Activated effector memory CD4-positive, alpha-beta T cell treated with Interleukin-2 at 50 U/mL for 16 hours (primary cell): ENCODE results near the gene MMP7.
"Not testable (repeated sequence)": the region's sequence is repeated elsewhere in the genome, so short reads cannot be mapped to it uniquely, and the experiment has no call there.

Experiments used
- DNase-seq: peaks from one replicate; pipeline ENCODE4 v3.0.0-alpha.2; 2020

Gene MMP7

DNA sequence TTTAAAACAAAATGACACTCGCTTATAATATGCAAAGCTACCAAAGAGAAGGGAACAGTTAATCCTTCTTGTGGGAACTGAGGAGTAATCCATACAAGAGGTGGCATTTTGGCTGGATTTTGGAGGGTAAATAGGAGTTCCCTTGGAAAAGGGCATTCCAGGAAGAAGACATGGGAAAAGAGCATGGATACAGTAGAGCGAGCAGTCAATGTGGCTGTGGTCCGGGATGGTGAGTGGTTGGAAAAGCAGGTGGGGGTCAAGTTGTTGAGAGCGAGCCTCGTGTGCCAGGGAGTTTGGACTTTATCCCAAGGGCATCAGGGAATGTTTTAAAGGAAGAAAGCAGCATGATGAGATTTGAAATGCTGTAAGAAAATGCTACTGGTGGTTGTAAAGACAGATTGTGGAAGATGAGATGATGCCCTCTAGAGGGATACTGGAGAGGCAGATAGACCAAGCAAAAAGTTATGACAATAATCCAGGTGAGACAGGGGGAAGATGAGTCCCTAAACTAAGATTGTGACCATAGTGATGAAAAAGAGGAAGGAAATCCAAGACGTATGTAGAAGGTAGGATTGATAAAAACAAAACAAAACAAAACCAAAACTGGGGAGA, 3.8 kb upstream of the MMP7 start:
- DNase-seq = no peak

DNA sequence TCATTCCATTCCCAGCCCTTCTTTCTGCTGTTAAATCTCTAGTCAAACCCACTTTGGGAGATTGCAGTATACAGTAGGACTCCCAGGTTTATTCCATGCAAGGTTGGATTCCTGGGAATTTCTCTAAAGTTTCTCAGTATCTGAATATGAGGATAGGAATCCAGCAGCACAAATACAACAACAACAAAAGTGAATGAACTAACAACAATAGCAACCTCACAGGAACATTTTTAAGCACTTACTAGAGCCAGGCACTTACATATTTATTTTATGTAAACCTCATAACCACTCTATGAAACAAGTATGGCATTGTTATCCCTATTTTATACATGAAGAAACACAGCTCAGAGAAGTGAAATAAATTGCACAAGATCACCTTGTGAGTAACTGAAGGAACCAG, 1.9 kb downstream of the MMP7 start:
- DNase-seq = no peak

DNA sequence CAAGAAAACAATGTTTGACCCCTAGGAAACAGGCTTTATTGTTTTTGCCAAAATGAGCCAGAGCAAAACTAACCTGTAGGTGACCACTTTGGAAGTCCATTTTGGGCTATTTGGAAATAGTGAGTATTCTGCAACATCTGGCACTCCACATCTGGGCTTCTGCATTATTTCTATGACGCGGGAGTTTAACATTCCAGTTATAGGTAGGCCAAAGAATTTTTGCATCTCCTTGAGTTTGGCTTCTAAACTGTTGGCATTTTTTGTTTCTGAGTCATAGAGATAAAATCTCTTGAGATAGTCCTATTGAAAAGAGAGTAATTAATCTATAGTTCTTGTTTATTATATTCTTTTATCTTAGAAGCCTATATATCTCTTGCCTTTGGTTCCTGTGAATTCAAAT, 2.9 kb downstream of the MMP7 start:
- DNase-seq = no peak

DNA sequence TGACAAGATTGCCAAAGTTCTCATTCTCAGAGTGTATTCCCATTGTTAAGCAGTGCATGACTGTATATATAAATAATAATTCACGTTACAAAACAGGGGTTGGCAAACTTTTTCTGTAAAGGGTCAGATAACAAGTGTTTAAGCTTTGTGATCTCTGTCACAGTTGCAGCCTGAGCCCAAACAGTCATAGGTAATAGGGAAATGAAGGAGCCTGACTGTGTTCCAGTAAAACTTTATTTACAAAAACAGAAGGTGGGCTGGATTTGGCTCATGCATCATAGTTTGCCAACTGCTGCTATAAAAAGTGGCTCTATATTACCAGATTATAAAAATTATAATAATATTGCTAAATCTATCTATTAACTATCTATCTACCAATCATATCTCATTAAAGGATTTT, 3.5 kb downstream of the MMP7 start:
- no peak for DNase-seq

DNA sequence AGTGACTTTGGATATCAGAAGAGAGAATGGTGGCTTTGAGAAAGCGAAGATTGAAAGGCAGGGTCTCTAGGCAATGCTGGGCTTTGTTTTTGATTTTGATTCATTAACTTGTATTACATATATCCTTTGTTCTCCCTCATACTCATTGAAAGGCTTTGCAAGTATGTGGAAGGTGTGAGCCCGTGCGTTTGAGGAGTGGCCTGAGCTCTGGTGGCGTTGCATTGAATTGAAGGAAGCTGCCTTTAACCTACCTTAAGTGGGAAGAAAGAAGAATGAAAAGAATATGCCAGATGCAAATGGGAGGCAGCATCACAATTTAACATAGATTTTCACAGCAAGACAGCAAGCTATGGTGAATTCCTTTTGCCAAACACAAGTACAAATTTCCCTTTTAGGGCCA, 6.7 kb downstream of the MMP7 start:
- no peak for DNase-seq

DNA sequence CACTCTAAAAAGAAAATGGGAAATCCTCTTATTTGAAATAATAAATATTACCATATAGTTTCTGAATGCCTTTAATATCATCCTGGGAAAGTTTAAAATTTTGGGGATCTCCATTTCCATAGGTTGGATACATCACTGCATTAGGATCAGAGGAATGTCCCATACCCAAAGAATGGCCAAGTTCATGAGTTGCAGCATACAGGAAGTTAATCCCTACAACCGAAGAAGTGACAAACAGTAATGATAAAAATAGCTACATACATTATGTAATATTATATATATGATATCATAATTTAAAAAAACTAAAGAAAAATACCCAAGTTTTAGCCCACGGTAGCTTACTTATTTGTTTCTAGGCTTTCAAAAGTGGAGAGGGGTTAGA, 7.4 kb downstream of the MMP7 start:
- no peak for DNase-seq

DNA sequence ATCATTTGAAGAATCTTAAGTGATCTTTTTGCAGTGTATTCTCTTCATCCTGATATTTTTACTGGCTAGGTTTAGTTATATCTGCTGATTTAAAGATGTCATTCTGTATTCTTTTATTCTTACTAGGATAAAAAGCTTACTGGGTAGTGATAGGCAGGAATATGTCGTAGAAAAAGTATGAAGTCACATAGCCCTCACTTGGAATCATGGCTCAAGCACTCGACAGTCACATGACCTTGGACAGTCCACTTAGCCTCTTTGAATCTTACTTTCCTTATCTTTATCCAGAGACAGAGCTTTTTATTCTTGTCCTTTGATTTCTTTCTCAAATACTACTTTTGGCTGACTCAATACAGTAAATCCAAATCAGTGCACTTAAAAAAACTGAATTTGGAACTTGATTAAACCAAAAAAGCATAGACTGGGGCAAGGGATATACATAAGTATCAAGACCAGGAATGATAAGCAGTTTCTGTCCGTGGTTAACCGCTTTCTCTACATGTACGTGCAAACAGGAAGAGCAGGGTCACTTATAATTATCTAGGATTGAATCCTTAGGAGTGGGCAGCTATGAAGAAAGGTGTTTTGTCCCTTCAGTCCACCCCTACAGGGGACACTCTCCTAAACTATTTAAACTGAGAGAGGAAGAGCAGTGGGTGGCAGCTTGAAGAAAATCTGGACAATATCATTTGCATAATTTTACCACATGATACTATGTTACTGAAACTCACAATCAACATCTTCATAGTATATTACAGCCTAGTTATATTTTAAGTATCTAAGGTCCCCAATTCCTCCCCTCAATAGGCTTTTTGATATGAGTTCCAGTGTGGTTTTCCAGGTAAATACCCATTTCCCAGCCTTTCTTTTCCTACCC, 8.0 kb downstream of the MMP7 start:
- no peak for DNase-seq

DNA sequence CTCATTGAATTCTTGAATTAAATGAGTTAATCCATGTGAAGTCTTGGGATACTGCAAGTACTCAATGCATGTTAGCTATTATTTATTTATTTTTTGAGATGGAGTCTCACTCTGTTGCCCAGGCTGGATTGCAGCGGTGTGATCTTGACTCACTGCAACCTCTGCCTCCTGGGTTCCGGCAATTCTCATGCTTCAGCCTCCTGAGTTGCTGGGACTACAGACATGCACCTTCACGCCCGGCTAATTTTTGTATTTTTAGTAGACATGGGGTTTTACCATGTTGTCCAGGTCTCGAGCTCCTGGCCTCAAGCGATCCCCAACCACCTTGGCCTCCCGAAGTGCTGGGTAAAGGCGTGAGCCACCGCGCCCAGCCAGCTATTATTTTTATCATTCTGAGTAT, 9.4 kb downstream of the MMP7 start:
- no peak for DNase-seq

DNA sequence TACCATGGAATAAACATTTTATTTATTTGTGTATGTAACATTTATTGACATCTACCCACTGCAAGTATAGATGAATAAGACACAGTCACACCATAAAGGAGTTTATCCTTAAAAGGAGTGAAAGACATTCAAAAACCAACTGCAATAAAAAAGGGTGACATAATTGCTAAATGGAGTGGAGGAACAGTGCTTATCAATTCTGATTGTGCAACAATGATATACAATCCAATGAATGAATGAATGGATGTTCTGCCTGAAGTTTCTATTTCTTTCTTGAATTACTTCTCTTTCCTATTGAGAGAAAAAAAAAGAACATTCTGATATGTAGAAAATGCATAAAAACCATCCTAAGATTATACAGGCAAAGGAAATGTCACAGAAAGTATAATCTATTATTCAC, 10.0 kb downstream of the MMP7 start:
- DNase-seq = no peak

DNA sequence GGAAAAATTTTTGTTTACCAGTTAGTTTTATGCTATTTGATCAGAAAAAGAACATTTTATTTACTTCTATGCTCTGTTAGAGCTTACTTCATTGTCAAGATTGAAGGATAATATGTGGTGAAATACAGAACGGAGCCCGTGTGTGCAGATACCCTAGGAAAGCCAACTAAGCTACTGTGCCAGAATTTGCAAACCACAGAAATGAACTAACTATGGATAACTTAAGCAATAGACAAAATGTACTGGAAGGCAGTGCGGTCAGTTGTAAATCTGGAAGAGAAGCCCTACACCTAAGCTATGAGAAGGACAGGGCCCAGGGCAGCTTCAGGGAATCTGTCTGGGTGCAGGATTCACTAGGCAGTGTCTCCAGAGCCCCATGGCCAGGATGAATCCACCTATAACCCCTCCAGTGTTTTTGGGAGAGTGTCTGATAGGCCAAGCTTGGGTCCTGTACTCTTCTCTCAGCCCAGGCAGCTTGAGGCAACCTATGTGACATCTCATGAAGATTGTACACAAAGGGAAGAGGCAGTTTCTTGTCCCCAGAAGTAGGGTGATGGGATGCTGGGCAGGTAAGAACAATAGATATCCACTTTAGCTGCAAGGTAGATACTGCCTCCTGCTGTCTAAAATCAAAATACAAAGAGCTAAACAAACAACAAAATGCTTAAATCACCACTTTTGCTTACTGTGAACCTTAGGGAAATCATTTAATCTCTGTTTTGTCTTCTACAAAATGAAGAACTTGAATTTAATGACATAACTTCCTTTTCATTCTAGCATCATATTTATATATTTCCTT, 12.1 kb downstream of the MMP7 start:
- DNase-seq = no peak

DNA sequence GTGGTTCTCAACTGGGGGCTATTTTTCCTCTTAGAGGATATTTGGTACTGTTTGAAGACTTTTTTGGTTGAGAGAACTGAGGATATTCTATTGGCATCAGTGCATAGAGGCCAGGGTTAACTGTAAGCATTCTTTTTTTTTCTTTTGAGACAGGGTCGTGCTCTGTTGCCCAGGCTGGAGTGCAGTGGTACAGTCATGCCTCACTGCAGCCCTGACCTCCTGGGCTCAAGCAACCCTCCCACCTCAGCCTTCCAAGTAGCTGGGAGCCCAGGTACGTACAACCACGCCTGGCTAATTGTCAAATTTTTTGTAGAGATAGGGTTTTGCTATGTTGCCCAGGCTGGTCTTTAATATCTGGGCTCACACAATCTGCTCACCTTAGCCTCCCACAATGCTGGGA, 12.9 kb downstream of the MMP7 start:
- DNase-seq = no peak

DNA sequence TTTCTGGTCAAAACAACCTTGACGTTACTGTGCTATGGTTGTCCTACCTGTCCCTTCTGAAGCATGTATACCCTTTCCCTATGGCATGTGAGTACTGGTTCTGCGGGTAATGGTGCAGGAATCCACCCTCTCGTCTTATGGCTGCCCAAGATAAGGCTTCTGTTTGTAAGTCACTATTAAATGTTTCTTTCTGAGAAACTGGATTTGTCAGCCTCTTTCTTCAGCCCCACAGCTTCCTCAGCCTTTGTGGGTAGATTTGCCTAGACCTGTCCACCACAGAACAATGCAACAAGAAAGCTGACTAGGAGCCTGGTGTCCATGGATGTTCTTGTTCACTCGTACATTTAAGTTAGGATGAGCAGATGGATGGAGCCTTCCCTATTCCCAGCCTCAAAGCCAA, 14.4 kb downstream of the MMP7 start:
- DNase-seq = no peak

DNA sequence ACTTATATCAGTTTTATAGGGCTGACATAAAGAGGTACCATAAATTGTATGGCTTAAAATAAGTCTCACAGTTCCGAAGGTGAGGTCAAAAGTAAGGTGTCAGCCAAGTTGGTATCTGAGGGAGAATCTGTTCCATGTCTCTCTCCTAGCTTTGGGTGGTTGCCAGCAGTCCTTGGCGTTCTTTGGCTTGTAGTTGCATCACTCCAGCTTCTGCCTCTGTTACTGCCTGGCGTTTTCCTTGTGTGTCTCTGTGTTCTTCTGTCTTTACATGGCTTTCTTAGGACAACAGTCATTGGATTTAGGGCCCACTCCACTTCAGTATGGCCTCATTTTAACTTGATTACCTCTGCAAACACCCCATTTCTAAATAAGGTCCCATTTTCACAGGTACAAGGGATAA, 16.7 kb downstream of the MMP7 start:
- DNase-seq = no peak

DNA sequence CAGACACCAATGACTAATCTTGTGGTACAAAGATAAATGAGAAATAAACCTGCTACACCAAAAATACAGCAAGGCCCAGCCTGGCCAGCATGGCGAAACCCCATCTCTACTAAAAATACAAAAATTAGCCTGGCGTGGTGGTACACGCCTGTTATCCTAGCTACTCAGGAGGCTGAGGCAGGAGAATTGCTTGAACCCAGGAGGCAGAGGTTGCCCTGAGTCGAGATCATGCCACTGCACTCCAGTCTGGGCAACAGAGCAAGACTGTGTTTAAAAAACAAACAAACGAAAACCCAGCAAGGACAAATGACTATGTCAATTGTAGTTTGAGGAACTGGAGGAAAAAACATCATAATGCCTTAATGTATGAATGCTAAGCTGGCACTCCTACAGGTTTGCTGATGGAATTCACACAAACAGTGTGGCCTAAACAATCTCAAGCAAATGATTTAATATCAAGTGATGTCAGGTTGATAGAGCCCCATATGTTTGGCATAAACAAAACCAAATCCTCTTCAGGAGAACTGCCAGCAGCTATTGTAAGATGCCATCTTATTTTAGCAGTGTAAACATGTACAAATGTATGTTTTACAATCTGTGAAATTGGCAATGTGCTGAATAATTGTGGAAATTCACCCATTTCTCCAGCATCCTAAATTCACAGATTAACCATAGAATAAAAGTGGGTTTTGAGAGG, 20.0 kb downstream of the MMP7 start:
- DNase-seq = no peak

DNA sequence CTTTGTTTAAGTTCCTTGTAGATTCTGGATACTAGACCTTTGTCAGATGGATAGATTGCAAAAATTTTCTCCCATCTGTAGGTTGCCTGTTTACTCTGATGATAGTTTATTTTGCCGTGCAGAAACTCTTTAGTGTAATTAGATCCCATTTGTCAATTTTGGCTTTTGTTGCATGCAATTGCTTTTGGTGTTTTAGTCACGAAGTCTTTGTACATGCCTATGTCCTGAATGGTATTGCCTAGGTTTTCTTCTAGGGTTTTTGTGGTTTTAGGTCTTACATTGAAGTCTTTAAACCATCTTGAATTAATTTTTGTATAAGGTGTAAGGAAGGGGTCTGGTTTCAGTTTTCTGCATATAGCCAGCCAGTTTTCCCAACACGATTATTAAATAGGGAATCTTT, 27.7 kb downstream of the MMP7 start:
- not testable (repeated sequence) for DNase-seq

DNA sequence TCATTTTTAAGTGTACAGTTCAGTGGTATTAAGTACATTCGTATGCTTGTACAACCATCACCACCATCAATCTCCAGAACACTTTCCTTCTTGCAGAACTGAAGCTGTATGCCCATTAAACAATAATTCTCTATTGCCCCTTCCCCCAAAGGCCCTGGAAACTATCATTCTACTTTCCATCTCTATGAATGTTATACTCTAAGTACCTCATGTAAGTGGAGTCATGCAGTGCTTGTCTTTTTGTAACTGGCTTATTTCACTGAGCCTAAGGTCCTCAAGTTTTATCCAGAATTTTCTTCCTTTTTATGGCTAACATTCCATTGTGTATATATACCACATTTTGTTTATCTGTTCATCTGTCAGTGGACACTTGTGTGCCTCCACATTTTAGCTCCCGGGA, 29.7 kb downstream of the MMP7 start:
- no peak for DNase-seq

DNA sequence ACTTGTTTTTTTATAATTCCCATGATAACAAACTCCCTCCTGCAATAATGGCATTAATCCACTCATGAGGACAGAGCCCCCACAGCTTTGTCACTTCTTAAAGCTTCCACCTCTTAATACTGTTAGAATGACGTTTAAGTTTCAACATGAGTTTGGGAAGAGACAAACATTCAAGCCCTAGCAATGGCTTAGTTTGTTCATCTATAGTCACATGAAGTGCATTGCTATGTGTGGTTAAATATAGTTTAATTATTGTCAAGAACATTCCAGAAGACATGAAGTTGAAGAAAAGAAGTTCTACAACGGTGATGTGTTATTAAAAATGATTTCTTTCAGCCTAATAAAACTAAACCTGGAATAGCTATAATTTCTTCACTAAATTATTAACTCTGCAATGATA, 30.6 kb downstream of the MMP7 start:
- DNase-seq = no peak

DNA sequence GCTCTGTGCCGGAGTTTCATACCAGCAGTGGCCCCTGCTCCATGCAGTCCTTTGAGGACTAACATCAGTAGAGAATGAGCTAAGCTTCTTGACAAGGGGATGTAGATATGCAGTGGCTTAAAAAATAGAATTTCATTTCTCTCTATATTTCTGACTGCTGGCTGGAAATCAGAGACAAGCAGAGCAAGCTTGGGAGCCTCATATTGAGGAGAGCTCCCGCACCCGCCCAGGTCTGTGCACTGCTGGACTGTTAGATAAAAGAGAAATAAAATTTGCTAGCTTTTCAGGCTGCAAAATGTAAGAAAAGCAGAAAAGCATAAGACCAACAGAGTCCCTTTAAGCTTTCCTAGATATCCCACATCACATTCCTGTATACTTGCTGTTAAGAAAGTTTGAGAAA, 31.4 kb downstream of the MMP7 start:
- DNase-seq = no peak

DNA sequence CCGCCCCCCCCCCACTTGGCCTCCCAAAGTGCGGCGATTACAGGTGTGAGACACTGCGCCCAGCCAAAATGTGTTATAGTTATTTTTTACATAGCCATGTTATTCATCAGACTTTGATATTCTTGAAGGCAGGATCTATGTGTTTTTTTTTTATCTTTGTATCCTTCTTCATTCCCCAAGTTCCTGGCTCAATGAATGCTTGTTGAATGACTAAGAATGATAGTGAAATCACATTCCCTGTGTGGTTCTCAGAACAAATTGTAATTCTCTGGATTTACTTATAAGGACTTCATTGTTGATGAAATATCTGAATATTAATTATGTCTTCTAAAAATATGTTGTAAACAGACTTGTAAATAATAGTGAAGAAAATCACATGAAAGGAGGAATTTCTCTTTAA, 33.5 kb downstream of the MMP7 start:
- no peak for DNase-seq

DNA sequence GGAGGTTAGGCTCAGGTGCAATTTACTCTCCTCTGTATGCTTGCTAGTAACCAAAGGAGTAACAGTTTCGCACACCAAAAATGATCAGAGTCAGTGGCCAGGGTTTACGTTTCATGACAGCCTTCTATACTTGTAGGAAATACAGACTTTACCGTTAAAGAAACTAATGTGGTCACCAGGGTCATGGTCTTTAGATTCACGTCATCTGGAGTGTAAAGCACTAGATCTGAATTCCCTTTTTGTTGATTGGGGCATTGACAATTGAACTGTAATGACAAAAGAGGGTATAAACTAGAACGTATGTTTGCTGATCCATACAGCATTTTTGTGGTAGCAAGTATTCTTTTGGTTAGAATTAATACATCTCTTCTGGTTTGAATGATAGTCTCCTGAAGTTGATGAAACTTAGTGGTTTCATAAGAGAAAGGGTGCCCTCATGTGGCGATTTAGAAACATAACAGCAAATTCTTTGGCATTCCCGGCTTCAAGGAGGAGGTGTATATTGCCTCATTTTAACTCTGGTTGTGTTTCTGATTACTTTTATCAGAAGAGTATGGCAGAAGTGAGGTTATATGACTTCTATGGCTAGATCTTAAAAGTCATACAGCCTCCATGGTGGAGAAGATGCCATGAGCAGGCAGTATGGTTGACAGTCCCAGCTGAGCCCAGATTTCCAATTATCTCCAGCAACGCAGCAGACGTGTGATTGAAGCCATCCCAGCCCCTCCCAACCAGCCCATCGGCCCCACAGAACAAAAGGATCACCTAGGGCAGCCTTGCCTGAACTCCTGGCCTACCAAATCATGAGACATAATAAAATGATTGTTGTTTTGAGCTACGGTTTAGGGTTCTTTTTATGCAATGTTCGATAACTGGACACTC, 35.1 kb downstream of the MMP7 start:
- no peak for DNase-seq

DNA sequence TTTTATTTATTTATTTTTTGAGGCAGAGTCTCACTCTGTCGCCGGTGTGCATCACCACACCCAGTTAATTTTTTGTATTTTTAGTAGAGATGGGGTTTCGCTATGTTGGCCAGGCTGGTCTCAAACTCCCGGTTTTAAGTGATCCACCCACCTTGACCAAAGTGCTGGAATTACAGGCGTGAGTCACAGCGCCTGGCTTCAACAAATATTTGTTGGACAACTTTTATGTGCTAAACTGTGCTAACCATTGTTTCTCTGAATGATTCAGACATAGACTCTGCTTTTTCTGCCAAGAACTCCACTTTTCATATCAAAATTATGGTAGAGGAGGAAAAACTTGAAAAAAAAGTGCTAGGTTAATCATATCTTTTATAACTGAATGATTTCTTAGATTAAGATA, 36.3 kb downstream of the MMP7 start:
- no peak for DNase-seq

DNA sequence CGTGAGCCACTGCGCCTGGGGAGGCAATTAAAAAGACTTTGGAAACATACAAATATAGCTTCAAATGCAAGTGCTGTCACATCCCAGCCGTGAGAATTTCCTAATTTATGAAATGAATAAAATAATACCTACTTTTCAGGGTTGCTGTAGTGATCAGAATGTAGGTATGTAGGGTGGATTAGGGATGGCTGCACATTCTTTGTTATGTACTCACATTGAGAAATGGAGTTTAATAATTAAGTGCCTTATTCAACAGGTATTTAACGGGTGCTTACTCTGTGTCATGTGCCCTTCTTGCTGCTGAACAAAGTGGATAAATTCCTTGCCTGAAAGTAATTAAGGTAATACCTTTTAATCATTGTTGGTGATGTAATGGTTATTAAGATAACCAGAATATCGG, 37.0 kb downstream of the MMP7 start:
- DNase-seq = no peak
